Stimulated activated CD8-positive, alpha-beta memory T cell treated with anti-CD3 and anti-CD28 coated beads, Interleukin-4, amount 100 ng/mL, for 4 hours (primary cell): Measurements from ENCODE around the gene OR10A5.
"Not testable (repeated sequence)": the region's sequence is repeated elsewhere in the genome, so short reads cannot be mapped to it uniquely, and the experiment has no call there.

Source experiments
- DNase-seq, 2 donors: peaks; one replicate each; pipeline ENCODE4 v3.0.0-alpha.2; 2020; ENCODE audit warnings: low read depth in 2 of 2, low spot score in 1 of 2

Gene OR10A5, protein sequence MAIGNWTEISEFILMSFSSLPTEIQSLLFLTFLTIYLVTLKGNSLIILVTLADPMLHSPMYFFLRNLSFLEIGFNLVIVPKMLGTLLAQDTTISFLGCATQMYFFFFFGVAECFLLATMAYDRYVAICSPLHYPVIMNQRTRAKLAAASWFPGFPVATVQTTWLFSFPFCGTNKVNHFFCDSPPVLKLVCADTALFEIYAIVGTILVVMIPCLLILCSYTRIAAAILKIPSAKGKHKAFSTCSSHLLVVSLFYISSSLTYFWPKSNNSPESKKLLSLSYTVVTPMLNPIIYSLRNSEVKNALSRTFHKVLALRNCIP

DNA sequence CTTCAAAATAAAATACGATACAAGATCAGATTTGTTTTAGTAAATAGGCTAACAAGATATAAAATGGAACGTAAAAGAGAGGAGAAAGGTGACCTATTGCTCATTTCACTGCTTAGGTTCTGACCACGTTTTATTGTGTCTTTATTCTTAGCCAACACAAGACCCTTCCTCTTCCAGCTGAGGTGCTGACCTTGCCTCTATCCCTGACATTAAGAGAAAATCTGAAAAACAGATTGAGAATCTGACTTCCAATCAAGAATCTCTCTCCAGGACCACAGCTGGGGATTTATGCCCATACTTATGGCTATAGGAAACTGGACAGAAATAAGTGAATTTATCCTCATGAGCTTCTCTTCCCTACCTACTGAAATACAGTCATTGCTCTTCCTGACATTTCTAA lies at the start of gene OR10A5:
TSS of gene OR10A5 (plus strand) at position 301 of the 400 bp plus-strand sequence. CDS start at position 301, 0 bp downstream.
- no peak for DNase-seq

DNA sequence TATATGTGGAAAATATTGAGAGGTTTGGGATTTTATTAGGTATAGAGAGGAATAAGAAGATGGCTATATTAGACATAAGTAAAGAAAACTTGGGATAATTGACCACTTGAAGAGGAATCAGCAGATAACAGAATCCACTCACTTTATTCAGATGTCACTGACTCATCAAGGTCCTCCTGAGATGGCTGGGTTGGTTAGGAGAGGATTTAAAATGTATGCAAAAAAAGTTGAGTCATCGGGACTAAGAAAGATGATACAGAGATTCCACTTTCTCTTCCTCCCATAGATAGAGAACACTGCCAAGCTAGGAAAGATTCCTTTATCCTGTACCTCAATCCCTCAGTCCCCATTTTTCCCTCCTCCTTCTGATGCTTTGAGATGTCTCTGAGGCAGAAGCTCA lies 46.1 kb upstream of the OR10A5 start, which contains the start of gene OR6A2:
TSS of gene OR6A2 (minus strand) at position 288 of the 400 bp plus-strand sequence. CDS start 3,981 bp downstream, outside the sequence.
- DNase-seq, result no peak

DNA sequence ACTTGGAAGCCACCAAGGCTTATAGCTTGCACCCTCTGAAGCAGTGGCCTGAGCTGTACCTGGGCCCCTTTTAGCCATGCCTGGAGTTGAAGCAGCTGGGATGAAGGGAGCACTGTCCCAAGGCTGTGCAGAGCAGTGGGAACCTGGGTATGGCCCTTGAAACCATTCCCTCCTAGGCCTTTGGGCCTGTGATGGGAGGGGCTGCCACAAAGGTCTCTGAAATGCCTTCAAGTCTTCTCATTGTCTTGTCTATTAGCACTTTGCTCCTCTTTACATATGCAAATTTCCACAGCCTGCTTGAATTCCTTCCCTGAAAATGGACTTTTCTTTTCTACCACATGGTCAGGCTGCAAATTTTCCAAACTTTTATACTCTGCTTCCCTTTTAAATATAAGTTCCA lies 44.4 kb upstream of the OR10A5 start:
- not testable (repeated sequence) for DNase-seq

DNA sequence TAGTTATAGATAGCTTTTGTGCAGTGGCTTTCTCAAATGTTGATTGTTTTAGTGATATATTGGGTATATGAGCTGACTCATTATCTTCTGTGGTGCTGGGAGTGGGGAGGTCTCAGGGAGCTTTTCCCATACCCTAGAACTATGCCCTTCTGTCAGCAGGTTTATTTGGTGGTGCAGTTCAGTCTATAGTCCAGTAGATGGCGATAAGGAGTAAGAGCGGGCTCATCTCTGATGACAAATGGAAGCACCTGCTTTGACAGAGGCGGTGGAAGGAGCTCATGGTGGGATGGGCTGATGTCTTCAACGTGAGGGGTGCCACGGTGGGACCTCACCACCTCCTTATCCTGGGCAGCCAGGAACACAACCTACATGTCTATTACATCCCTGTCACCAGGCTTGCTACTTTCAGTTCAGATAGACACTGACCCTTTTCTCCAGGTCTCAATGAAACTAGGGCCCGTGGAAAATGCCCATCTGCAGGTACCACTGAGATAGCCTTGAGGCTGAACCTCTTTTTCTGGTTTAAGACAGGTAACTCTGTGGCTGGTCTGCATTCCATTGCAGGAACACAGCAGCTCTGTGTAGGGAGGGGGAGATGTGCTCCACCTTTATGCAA lies 33.0 kb upstream of the OR10A5 start:
- no peak for DNase-seq

DNA sequence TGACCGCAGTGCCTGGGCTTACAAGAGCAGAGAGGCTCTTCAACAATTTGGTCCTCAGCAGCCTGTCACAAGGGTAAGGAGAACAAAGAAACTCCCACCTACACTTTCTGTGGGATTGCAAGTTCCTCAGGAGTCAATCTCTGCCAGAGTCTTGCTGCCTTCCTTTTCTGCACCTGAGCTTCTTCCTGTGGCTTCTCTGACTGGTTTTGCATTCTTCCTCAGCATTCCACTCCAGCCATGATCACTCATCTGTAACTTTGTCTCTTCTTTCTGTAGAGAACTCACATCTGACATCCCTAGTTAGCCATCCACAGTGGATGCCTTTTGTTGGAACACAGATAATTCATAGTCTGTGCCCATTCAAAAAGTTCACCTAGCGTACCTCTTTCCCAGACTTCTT lies 31.8 kb upstream of the OR10A5 start:
- no peak for DNase-seq

DNA sequence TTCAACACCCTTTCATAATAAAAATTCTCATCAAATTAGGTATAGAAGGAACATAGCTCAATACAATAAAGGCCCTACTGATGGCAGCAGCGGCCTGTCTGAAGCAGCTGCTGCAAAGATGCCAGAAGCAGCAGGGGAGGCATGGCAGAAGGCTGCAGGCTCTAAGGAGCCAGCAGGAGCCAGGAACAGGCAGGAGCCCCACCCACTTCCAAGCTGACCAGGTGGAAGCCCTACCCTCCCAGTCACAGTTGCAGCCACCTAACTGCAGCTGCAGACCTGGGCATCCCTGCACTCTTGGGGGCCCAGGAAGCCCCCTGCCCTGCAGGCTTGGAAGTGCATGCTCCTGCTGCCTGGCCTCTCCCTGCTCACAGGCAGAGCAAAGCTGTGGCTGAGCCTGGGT lies 27.8 kb upstream of the OR10A5 start:
- no peak for DNase-seq

DNA sequence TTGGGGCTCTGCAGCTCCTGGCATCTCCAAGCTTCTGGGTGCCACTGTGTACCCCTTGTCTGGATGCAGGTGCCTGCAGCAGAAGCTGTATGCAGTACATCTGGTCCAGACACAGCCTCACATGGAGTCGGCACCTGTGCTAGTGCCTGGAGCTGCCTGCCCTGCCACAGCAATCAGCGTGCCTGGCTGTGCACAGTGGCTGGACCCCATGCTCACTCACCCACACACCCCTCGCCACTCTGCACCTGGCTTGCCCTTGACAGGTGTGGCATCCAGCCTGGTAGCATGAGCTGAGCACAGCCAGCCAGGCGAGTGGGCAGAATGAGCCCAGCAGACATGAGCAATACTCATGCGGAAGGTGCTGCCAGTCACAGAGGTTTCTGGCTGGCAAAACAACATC lies 26.5 kb upstream of the OR10A5 start:
- DNase-seq, result no peak

DNA sequence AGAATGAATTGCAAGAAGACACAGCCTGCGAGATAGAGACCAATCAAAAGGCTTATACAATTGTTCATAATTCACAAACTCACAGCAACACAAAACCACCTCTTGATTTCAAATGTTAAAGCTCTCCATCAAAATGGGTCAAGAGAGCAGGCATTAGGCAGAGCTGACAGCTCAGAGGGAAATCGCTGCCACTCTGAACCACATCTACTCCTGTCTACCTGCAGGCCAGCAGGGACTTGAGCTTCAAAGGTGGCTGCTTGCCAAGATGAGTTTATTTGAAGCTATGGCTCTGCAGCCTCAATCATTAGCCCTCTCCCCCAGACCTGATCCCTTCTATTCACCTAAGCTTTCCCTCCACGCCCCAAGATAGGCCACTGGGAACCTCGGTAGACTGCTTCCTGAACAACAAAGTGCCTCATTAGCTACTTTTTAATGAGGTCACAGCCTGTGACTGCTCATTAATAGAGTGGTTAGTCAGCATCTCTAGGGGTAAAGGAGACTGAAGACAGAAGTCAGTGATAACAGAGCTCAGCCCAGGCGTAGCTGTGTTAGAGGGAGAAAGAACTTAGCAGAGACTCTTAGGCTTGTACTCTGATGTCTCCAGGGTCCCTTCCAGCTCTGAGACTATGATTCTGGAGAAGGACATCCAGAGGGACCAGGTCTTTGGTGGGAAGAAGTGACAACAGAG lies 21.2 kb upstream of the OR10A5 start:
- DNase-seq, result no peak

DNA sequence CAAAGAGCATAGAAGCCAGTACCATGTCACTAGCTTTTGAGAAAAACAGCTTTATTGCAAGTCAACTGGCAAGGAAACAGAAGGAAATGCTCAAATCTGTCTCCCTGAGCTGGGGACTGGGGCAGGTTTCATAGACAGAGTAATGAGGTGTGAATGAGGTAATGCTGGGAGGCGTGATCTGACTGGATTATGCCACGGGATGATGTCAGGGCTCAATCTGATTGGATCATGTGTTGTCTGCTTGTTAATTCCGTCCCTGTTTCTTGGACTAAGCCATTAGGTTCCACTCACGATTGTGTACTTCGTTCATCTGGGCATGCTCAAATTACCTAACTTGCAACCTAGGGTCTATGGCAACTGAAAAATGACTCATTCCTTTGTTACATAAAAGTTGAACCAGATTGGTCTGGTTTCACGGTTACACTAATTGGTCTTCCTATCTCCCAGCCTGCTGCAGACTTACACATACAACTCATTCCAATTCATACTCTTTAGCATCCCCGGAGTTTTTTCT lies 20.2 kb upstream of the OR10A5 start:
- DNase-seq, result no peak

DNA sequence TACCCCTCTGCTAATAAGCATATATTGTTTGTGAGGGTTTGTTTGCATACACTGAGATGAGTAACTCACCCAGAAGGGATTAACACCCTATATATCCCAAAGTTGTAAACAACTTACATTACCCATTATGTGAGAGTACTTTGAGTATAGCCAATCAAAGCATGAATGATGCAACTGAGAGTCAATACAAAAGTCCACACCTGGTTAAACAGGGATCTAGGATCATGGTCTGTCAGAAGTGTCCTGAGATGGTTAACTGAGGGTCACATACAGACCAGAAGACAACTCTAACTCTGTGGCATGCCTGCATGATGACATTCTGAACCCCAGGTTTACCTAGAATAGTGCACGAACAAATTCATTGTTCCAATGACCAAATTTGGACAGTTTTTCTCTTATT lies 17.4 kb upstream of the OR10A5 start:
- DNase-seq, result no peak

DNA sequence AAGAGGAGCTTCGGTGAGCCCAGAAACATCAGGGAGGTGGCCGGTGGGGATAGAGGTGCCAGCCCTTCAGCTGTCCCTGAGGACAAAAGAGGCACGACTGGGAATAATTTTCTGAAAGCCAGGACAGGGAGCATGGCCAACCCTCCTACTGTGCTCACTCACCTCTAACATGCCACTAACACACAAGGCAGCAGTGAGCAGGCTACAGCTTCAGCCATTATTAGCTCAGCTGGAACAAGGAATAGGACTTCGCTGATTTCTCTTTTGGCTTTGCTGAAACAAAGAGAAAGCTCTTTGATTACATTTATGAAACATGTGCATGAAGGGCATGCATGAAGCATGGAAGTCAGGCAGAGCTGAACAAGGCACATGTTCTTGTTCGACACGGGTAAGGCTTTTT lies 12.1 kb upstream of the OR10A5 start:
- DNase-seq, result no peak

DNA sequence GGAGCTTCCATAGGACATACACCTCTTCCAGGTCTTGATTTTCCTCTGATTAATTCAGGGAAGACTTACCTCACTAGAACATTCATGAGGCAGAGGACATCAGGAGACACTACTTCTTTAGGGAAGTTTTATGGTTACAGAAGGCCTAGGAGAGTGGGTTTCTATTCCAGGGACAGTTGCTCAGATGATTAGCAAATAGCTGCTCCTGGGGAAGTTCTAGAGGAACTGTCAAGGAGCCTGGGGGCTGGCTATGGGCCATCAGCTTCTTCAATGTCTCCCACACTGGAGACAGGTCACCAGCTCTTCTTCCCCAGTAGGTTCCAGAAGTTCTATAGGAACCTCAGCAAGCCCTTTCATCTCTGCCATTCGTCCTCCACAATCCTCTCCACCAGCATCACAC lies 11.5 kb upstream of the OR10A5 start:
- DNase-seq, result no peak

DNA sequence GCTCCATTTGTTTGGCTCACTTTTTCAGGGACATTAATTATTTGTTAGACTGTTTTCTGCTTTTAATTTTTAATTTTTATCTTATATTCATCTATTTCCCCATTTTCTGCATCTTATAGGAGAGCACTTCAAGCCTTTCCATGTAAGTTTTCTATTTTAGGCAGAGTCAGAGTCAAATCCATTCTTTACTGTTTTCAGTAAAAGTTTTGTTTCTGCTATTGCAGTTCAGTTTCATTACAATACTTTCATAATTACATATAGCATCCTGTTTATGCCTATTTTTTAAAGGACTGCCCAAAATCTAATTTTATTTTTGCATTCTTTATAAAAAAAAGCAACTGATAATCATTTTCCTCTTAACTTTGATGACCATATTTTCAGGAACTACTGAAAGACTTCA lies 3.8 kb upstream of the OR10A5 start:
- DNase-seq, result no peak

DNA sequence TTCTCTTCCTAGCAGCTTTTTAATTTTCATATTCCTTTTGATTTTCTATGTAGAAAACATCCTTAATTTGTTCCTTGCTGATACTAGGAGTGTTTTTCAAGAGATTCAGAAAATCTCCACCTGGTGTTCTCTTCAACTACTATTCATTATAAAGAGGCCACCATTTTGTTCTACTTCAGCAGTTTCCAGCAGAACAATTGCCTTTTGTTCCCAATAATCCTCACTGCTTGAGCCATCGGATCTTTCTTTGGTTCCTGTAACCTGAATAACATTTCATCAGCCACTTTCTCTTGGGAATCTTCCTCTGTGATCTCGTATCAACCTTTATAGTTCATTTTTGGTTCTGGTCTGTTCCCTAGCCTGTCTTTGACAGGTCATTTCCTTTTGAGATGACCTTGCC lies 1.8 kb upstream of the OR10A5 start:
- no peak for DNase-seq

DNA sequence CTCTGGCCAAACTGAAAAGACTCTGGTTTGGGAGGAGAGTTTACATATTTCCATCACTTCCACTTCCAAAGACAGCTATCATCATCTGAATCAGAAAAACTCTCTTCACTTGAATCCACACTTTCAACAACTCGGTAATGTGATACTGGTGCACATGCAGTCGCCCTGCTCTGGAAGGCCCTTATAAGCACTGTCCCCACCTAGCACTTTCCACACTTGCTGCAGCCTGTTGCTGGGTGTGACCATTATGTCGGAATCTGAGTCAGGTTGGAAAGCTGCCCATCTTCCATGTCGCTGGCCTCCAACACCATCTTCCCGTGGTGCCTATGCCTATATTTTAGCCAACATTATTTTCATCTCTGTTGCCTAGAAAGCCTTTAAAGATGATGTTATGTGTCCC lies 1.1 kb upstream of the OR10A5 start:
- DNase-seq, result no peak

DNA sequence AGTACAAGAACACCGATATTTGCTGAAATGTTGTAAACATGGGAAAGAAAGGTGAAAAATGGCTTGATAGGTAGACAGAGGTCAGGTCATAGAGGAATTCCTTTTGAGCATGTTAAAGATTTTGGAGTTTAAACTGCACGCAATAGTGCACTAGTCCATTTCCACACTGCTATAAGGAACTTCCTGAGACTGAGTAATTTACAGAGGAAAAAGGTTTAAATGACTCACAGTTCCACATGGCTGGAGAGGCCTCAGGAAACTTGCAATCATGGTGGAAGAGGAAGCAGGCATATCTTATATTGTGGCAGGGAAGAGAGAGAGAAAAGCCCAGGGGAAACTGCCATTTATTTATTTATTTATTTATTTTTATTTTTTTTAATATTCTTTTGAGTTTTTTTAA lies 5.0 kb downstream of the OR10A5 start:
- no peak for DNase-seq

DNA sequence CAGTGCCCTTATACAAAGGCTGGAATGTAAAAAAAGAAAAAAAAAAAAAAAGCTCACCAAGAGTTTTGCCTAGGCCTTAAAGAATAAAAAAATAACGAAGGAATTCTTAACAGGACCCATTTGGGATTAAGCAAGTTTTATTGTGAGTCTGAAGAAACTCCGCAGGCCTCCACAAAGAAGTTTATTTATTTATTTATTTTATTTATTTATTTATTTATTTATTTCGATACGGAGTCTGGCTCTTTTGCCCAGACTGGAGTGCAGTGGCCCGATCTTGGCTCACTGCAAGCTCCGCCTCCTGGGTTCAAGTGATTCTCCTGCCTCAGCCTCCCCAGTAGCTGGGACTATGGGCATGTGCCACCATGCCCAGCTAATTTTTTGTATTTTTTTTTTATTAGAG lies 9.3 kb downstream of the OR10A5 start:
- not testable (repeated sequence) for DNase-seq

DNA sequence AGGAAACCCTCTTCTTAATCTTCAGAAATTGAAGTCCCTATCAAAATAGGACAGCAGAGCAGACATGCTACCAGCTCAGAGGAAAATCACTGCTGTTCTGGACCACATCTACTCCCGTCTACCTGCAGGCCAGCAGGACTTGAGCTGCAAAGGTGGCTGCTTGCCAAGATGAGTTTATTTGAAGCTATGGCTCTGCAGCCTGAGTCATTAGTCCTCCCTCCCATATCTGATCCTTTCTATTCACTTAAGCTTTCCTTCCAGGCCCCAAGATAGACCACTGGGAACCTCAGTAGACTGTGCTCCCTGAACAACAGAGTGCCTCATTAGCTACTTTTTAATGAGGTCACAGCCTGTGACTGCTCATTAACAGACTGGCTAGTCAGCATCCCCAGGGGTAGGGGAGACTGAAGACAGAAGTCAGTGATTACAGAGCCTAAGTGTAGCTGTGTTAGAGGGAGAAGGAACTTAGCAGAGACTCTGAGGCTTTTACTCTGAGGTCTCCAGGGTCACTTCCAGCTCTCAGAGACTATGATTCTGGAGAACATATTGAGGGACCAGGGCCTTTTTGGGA lies 10.6 kb downstream of the OR10A5 start:
- no peak for DNase-seq

DNA sequence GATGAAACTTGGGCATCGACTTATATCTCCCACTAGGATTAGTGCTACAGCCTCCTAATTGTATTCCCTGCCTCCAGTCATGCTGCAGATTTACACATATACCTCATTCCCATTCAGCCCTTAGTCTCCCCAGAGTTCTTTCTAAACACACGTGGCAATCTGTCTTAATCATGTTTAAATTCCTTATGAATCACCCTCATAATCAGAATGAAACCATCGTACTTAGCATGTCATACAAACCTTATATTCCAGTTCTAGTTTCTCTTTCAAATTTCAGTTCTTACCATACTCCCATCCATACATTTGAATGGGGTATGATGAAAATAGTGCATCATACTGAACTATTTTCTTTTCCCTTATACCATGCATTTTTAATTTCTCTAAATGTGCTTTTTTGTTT lies 11.4 kb downstream of the OR10A5 start:
- DNase-seq, result no peak

DNA sequence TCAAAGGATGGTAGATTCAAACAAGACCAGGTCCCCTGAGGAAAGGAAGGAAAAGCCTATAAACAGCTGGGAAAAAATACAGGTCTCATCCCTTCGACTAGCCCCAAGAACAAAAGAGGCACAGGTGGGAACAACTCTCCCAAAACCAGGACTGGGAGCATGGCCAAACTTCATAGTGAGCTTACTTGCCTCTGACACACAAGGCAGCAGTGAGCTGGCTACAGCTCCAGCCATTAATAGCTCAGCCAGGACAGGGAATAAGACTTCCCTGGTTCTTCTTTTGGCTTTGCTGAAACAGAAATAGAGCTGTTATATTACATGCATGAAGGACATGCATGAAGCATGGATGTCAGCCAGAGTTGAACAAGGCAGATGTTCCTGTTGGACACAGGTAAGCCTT lies 17.5 kb downstream of the OR10A5 start, which contains the start of gene OR10A2:
TSS of gene OR10A2 (plus strand) at position 97 of the 400 bp plus-strand sequence. CDS start 6,698 bp downstream, outside the sequence.
- no peak for DNase-seq

DNA sequence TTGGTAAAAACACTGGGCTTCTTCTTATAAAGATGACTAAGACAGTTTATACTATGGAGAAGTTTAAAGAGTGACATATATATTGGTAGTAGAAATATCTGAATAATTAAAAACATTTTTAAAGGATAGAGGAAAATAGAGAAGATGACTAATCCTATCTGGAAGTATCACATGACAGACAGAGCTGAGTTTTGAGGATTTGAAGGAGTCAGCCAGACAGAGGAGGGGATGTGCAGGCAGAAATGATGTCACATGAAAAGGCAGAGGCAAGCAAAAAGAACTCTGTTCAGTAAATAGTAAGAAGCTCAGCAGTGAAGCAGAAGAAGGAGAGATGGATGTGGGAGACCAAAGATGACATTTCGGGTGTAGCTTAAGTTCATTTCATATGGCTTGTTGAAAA lies 19.0 kb downstream of the OR10A5 start:
- DNase-seq, result no peak

DNA sequence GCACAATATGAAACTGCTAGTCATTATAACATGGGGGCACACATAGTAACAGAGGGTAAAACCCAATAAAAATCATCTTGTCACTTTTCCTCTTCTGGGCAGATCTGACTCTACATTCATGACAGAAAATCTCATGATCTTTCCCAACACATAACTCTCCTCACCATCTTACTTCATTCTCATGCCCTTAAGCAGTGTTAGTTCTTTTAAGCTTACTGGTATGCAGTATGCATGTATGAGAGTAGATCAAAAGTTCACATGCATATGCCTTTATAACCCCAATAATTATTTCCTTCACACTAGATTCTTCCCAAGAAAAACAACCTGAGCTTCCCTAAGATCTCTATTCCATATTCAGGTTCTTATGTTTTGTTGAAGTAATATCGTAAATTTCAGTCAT lies 25.8 kb downstream of the OR10A5 start:
- no peak for DNase-seq
